HepG2 (cell line): ENCODE results near the gene KDM1B. TPM values are rescaled to one million over a fixed set of nuclear protein-coding genes. Genes with fewer than 3 reads are reported as not detected.

Experiments
- AGO1 ChIP-seq: fragments of 200-400 bp; formaldehyde crosslinking; IDR thresholded peaks from 2 replicates; pipeline ENCODE4 v1.6.1; 2017; ENCODE audit warnings: mild to moderate bottlenecking, low read depth, low read length, moderate library complexity; ENCODE audit not compliant: poor library complexity, severe bottlenecking
- CENPT ChIP-seq: sonication (generic); formaldehyde crosslinking; IDR thresholded peaks from 2 replicates; pipeline ENCODE4 v1.8.0; 2022; ENCODE audit warnings: low read depth, mild to moderate bottlenecking, moderate library complexity, missing genetic modification reagents
- CHD2 ChIP-seq: IDR thresholded peaks from 2 replicates; pipeline ENCODE4 v1.6.1; 2011; ENCODE audit warnings: low read depth, low read length, improper control_type of control experiment
- DNMT1 ChIP-seq: sonication (generic); formaldehyde crosslinking; IDR thresholded peaks from 2 replicates; pipeline ENCODE4 v1.5.1; 2020; ENCODE audit warnings: mild to moderate bottlenecking, missing genetic modification reagents
- GABPB1 ChIP-seq: IDR thresholded peaks from 2 replicates; pipeline ENCODE4 v1.6.1; 2016; ENCODE audit warnings: mild to moderate bottlenecking, missing genetic modification reagents, moderate library complexity, missing compliant biosample characterization
- GATAD2A ChIP-seq: IDR thresholded peaks from 2 replicates; pipeline ENCODE4 v1.6.1; 2016
- IKZF4 ChIP-seq: sonication (generic); formaldehyde crosslinking; IDR thresholded peaks from 2 replicates; pipeline ENCODE4 v1.5.1; 2020; ENCODE audit warnings: borderline replicate concordance, mild to moderate bottlenecking, low read depth, missing genetic modification reagents; ENCODE audit errors: not compliant biosample characterization
- NFYC ChIP-seq: IDR thresholded peaks from 2 replicates; pipeline ENCODE4 v1.6.1; 2016; ENCODE audit warnings: missing genetic modification reagents, missing compliant biosample characterization
- SP4 ChIP-seq: sonication (generic); formaldehyde crosslinking; IDR thresholded peaks from 2 replicates; pipeline ENCODE4 v1.8.1; 2023; ENCODE audit warnings: mild to moderate bottlenecking, missing genetic modification reagents
- ZNF589 ChIP-seq: sonication (generic); formaldehyde crosslinking; conservative IDR thresholded peaks from 2 replicates; pipeline ENCODE4 v1.8.0; 2022; ENCODE audit warnings: mild to moderate bottlenecking, moderate library complexity, missing genetic modification reagents
- polyA plus RNA-seq, 8 experiments: library from polyadenylated mRNA; depleted of rRNA in 3 of 8; stranded (reverse) in 7 of 8; unstranded in 1 of 8; fragments of >200 nt; fragmentation: Illumina TruSeq in 4 of 8; extraction: Trizol in 4 of 8; gene quantifications; 2 replicates each; pipeline versions ENCODE4 v1.2.1 to v1.2.3, GENCODE V29; 2011 to 2016; ENCODE audit warnings: low read depth in 4 of 8, missing spikeins in 1 of 8, mixed read lengths in 1 of 8; ENCODE audit not compliant: insufficient read depth in 1 of 8
- total RNA-seq, 5 experiments: library from RNA; depleted of rRNA; stranded (reverse); fragments of >200 nt; fragmentation: Illumina TruSeq; extraction: Trizol; gene quantifications; 2 replicates each; pipeline ENCODE4 v1.2.3, GENCODE V29; 2016; ENCODE audit warnings: low read depth in 1 of 5
- TF ChIP-seq, protein P1 (sequence below): sonication (generic); formaldehyde crosslinking; IDR thresholded peaks from 2 replicates; pipeline ENCODE4 v1.4.0; 2020; ENCODE audit warnings: mild to moderate bottlenecking, low read depth, missing genetic modification reagents
- TF ChIP-seq, protein P2 (sequence below): IDR thresholded peaks from 2 replicates; pipeline ENCODE4 v1.6.1; 2012; ENCODE audit warnings: low read depth, low read length, improper control_type of control experiment
- TF ChIP-seq, protein P3 (sequence below): IDR thresholded peaks from 2 replicates; pipeline ENCODE4 v1.6.1; 2018; ENCODE audit warnings: missing genetic modification reagents
- TF ChIP-seq, protein P4 (sequence below): sonication (generic); formaldehyde crosslinking; IDR thresholded peaks from 2 replicates; pipeline ENCODE4 v1.4.0; 2020; ENCODE audit warnings: missing genetic modification reagents
- TF ChIP-seq, protein P5 (sequence below): sonication (generic); formaldehyde crosslinking; IDR thresholded peaks from 2 replicates; pipeline ENCODE4 v1.5.0; 2020; ENCODE audit warnings: mild to moderate bottlenecking, missing genetic modification reagents

Gene KDM1B
- total and polyA plus RNA-seq, 2 of the 13 experiments (the other 11 are each of a cell fraction or from before 2014, with no cell fraction given), result 9.8 to 13.2 TPM

DNA sequence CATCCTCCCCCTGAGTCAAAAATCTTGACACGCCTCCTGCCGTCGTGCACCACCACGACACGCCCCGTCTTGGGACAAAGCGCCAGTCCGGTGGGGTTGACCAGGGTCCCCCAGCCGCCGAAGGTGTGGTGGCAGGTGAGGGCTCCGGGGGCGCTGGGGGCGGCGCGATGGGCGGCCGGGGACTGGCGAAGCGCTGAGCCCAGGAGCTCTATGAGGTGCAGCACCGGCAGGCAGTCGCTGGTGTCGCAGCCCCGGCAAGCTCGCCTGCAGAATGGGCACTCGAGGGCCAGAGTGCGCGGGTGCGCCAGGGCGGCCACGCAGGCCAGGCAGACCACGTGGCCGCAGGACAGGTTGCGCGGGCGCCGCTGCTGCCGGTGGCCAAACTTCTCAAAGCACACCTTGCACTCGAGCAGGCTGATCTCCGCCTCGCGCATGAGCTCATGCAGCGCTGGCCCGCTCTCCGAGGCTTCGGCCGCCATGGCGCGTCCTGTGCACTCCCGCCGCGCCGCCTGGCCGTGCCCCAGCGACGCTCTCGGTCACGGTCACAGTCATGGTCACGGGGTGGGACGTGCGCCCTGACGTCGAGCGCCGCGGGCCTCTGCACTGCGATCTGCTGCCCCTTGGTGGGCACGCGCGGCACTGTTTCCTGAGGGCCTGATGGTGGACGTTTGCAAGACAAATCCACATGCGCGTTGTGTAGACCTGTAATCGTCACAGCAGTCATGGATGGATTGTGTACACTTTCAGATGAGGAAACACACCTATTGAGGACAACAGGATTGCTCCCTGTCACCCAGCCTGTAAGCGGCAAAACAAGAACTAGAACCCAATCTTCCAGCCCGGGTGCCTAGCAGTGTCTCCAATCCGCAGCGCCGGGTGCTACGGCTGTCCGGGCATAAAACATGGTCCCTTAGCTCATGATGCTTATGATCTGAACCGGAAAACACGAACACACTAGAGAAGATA, 32.8 kb upstream of the KDM1B start, which contains the start of gene NHLRC1 (continued):
- TF ChIP-seq CENPT (peak; percentile 89), DNMT1 (CRISPR knock-in tag) (peak; percentile 100), GABPB1 (peak; percentile 89), CHD2 (no peak; the same call in 1 of the 2 replicates), AGO1 (peak; percentile 11), IKZF4 (CRISPR knock-in tag) (peak; percentile 93), NFYC (peak; percentile 68), ZNF589 (CRISPR knock-in tag) (peak; percentile 99), GATAD2A (peak; percentile 92), SP4 (CRISPR knock-in tag) (peak; percentile 88; the same call in 1 of the 2 replicates)
- TF ChIP-seq, protein P1, sequence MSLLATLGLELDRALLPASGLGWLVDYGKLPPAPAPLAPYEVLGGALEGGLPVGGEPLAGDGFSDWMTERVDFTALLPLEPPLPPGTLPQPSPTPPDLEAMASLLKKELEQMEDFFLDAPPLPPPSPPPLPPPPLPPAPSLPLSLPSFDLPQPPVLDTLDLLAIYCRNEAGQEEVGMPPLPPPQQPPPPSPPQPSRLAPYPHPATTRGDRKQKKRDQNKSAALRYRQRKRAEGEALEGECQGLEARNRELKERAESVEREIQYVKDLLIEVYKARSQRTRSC (CRISPR knock-in tag), result peak; percentile 85; the same call in 1 of the 2 replicates
- TF ChIP-seq, protein P2, sequence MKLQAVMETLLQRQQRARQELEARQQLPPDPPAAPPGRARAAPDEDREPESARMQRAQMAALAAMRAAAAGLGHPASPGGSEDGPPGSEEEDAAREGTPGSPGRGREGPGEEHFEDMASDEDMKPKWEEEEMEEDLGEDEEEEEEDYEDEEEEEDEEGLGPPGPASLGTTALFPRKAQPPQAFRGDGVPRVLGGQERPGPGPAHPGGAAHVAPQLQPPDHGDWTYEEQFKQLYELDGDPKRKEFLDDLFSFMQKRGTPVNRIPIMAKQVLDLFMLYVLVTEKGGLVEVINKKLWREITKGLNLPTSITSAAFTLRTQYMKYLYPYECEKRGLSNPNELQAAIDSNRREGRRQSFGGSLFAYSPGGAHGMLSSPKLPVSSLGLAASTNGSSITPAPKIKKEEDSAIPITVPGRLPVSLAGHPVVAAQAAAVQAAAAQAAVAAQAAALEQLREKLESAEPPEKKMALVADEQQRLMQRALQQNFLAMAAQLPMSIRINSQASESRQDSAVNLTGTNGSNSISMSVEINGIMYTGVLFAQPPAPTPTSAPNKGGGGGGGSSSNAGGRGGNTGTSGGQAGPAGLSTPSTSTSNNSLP, result peak; percentile 43; the same call in 1 of the 2 replicates
- TF ChIP-seq, protein P3, sequence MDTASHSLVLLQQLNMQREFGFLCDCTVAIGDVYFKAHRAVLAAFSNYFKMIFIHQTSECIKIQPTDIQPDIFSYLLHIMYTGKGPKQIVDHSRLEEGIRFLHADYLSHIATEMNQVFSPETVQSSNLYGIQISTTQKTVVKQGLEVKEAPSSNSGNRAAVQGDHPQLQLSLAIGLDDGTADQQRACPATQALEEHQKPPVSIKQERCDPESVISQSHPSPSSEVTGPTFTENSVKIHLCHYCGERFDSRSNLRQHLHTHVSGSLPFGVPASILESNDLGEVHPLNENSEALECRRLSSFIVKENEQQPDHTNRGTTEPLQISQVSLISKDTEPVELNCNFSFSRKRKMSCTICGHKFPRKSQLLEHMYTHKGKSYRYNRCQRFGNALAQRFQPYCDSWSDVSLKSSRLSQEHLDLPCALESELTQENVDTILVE (CRISPR knock-in tag), result peak; percentile 85; the same call in 1 of the 2 replicates
- TF ChIP-seq, protein P4, sequence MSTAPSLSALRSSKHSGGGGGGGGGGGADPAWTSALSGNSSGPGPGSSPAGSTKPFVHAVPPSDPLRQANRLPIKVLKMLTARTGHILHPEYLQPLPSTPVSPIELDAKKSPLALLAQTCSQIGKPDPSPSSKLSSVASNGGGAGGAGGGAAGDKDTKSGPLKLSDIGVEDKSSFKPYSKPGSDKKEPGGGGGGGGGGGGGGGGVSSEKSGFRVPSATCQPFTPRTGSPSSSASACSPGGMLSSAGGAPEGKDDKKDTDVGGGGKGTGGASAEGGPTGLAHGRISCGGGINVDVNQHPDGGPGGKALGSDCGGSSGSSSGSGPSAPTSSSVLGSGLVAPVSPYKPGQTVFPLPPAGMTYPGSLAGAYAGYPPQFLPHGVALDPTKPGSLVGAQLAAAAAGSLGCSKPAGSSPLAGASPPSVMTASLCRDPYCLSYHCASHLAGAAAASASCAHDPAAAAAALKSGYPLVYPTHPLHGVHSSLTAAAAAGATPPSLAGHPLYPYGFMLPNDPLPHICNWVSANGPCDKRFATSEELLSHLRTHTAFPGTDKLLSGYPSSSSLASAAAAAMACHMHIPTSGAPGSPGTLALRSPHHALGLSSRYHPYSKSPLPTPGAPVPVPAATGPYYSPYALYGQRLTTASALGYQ (CRISPR knock-in tag), result peak; percentile 75
- TF ChIP-seq, protein P5, sequence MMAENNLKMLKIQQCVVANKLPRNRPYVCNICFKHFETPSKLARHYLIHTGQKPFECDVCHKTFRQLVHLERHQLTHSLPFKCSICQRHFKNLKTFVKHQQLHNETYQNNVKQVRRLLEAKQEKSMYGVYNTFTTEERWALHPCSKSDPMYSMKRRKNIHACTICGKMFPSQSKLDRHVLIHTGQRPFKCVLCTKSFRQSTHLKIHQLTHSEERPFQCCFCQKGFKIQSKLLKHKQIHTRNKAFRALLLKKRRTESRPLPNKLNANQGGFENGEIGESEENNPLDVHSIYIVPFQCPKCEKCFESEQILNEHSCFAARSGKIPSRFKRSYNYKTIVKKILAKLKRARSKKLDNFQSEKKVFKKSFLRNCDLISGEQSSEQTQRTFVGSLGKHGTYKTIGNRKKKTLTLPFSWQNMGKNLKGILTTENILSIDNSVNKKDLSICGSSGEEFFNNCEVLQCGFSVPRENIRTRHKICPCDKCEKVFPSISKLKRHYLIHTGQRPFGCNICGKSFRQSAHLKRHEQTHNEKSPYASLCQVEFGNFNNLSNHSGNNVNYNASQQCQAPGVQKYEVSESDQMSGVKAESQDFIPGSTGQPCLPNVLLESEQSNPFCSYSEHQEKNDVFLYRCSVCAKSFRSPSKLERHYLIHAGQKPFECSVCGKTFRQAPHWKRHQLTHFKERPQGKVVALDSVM (CRISPR knock-in tag), result peak; percentile 81
